ENCODE measurements around the gene HTT.
"Not testable (repeated sequence)": the region's sequence is repeated elsewhere in the genome, so short reads cannot be mapped to it uniquely, and the experiment has no call there.

Gene HTT

GRCh38 chr4:3085948-3086670, 11.6 kb downstream of the HTT start:
- DNase-seq: no peak

- no peak for DNase-seq
These were observed 12.8 kb downstream of the HTT start for GRCh38 chr4:3087115-3087797.

- DNase-seq: no peak
These were observed 17.0 kb downstream of the HTT start for GRCh38 chr4:3091464-3091863.

- DNase-seq: not testable (repeated sequence)
These were observed 20.2 kb downstream of the HTT start for GRCh38 chr4:3094701-3095100.

- no peak for DNase-seq
These were observed 21.7 kb downstream of the HTT start for GRCh38 chr4:3096202-3096601.

GRCh38 chr4:3098346-3098745, 23.9 kb downstream of the HTT start:
- DNase-seq: no peak

- peak; percentile 81 to 84 for DNase-seq
These were observed 32.1 kb downstream of the HTT start for GRCh38 chr4:3106339-3107186.

GRCh38 chr4:3107271-3107670, 32.8 kb downstream of the HTT start:
- no peak for DNase-seq

GRCh38 chr4:3107691-3108121, 33.2 kb downstream of the HTT start:
- DNase-seq: no peak

GRCh38 chr4:3108211-3108610, 33.7 kb downstream of the HTT start:
- DNase-seq: no peak

GRCh38 chr4:3111461-3111860, 37.0 kb downstream of the HTT start:
- DNase-seq: no peak

- DNase-seq: no peak
These were observed 37.7 kb downstream of the HTT start for GRCh38 chr4:3112201-3112600.

GRCh38 chr4:3112609-3113469, 38.4 kb downstream of the HTT start:
- no peak for DNase-seq

GRCh38 chr4:3114377-3114776, 39.9 kb downstream of the HTT start:
- DNase-seq: no peak

GRCh38 chr4:3115637-3116270, 41.3 kb downstream of the HTT start:
- no peak for DNase-seq

GRCh38 chr4:3116955-3117354, 42.5 kb downstream of the HTT start:
- DNase-seq: no peak

GRCh38 chr4:3118312-3118711, 43.8 kb downstream of the HTT start:
- DNase-seq: no peak

- no peak for DNase-seq
These were observed 45.0 kb downstream of the HTT start for GRCh38 chr4:3119464-3119863.

- no peak for DNase-seq
These were observed 46.6 kb downstream of the HTT start for GRCh38 chr4:3121110-3121509.

- DNase-seq: no peak
These were observed 47.1 kb downstream of the HTT start for GRCh38 chr4:3121596-3121995.

GRCh38 chr4:3122081-3122563, 47.6 kb downstream of the HTT start:
- DNase-seq: no peak

- no peak for DNase-seq
These were observed 48.7 kb downstream of the HTT start for GRCh38 chr4:3123181-3123671.

Measured in CD4-positive, alpha-beta T cell treated with Interferon alpha-2 for 1 hour (primary cell).